ENCODE data around the gene PHACTR2.
"Not testable (repeated sequence)": the region's sequence is repeated elsewhere in the genome, so short reads cannot be mapped to it uniquely, and the experiment has no call there.

PHACTR2 gene

GRCh38 chr6:143732536-143732935 is 54.8 kb downstream of the PHACTR2 start:
- Mint-ChIP-seq H3K27me3 (no peaks in the 10 kb centered on the region), H3K4me1 (peaks cover 20% of the 10 kb centered on the region), H3K27ac (no peak overlapping the region), H3K9me3 (no peaks in the 10 kb centered on the region), H3K36me3 (no peaks in the 10 kb centered on the region), H3K4me3 (no peak overlapping the region)
- CTCF ChIA-PET, result no interaction called here
- DNase-seq, result no peak

- Mint-ChIP-seq H3K9me3 (no peaks in the 10 kb centered on the region), H3K36me3 (no peaks in the 10 kb centered on the region), H3K27ac (no peak overlapping the region), H3K4me3 (no peak overlapping the region), H3K4me1 (peaks cover 20% of the 10 kb centered on the region), H3K27me3 (no peaks in the 10 kb centered on the region)
- DNase-seq, result no peak
- CTCF ChIA-PET, result interaction anchor here (0.7 kb wide), 1 partner anchor 39 kb away, joined by 3 read pairs; no protein-coding TSS in a partner anchor
Observed at GRCh38 chr6:143733510-143733909, 55.7 kb downstream of the PHACTR2 start.

- H3K27me3 Mint-ChIP-seq, result no peaks in the 10 kb centered on the region
- no peak overlapping the region for H3K27ac Mint-ChIP-seq
- no peak for DNase-seq
- no peak overlapping the region for H3K4me3 Mint-ChIP-seq
- peaks cover 2% of the 10 kb centered on the region for H3K9me3 Mint-ChIP-seq
- CTCF ChIA-PET, result no interaction called here
- peaks cover 28% of the 10 kb centered on the region for H3K4me1 Mint-ChIP-seq
- H3K36me3 Mint-ChIP-seq, result peaks cover 4% of the 10 kb centered on the region
Observed at GRCh38 chr6:143734641-143735063, 56.9 kb downstream of the PHACTR2 start.

GRCh38 chr6:143738072-143738690 is 60.4 kb downstream of the PHACTR2 start:
- H3K27ac Mint-ChIP-seq, H3K36me3 Mint-ChIP-seq, CTCF ChIA-PET, H3K9me3 Mint-ChIP-seq, H3K27me3 Mint-ChIP-seq, H3K4me3 Mint-ChIP-seq, DNase-seq: not testable (repeated sequence)
- H3K4me1 Mint-ChIP-seq, result peaks cover 18% of the 10 kb centered on the region

GRCh38 chr6:143739341-143739851 is 61.6 kb downstream of the PHACTR2 start:
- Mint-ChIP-seq H3K9me3 (peaks cover 2% of the 10 kb centered on the region), H3K36me3 (peaks cover 6% of the 10 kb centered on the region), H3K4me1 (peaks cover 14% of the 10 kb centered on the region), H3K27me3 (no peaks in the 10 kb centered on the region), H3K4me3 (no peak overlapping the region), H3K27ac (no peak overlapping the region)
- DNase-seq, result no peak
- CTCF ChIA-PET, result no interaction called here

- Mint-ChIP-seq H3K36me3 (peaks cover 6% of the 10 kb centered on the region), H3K4me3 (no peak overlapping the region), H3K4me1 (peaks cover 11% of the 10 kb centered on the region), H3K27me3 (no peaks in the 10 kb centered on the region), H3K27ac (no peak overlapping the region), H3K9me3 (peaks cover 2% of the 10 kb centered on the region)
- CTCF ChIA-PET, result no interaction called here
- DNase-seq, result no peak
Observed at GRCh38 chr6:143740213-143740612, 62.4 kb downstream of the PHACTR2 start.

- no peak overlapping the region for H3K4me3 Mint-ChIP-seq
- H3K27me3 Mint-ChIP-seq, result no peaks in the 10 kb centered on the region
- peaks cover 2% of the 10 kb centered on the region for H3K9me3 Mint-ChIP-seq
- peaks cover 11% of the 10 kb centered on the region for H3K4me1 Mint-ChIP-seq
- peaks cover 6% of the 10 kb centered on the region for H3K36me3 Mint-ChIP-seq
- no peak for DNase-seq
- H3K27ac Mint-ChIP-seq, result no peak overlapping the region
- CTCF ChIA-PET, result no interaction called here
Observed at GRCh38 chr6:143741480-143741879, 63.7 kb downstream of the PHACTR2 start.

GRCh38 chr6:143742070-143742954 is 64.5 kb downstream of the PHACTR2 start:
- CTCF ChIA-PET, result no interaction called here
- no peak overlapping the region for H3K27ac Mint-ChIP-seq
- H3K36me3 Mint-ChIP-seq, result peaks cover 6% of the 10 kb centered on the region
- peaks cover 11% of the 10 kb centered on the region for H3K4me1 Mint-ChIP-seq
- H3K9me3 Mint-ChIP-seq, result peaks cover 2% of the 10 kb centered on the region
- no peak overlapping the region for H3K4me3 Mint-ChIP-seq
- no peak for DNase-seq
- no peaks in the 10 kb centered on the region for H3K27me3 Mint-ChIP-seq

- DNase-seq, result no peak
- Mint-ChIP-seq H3K27ac (no peak overlapping the region), H3K36me3 (peaks cover 6% of the 10 kb centered on the region), H3K9me3 (peaks cover 2% of the 10 kb centered on the region), H3K27me3 (no peaks in the 10 kb centered on the region), H3K4me3 (no peak overlapping the region), H3K4me1 (peaks cover 11% of the 10 kb centered on the region)
- CTCF ChIA-PET, result no interaction called here
Observed at GRCh38 chr6:143742955-143743255, 65.1 kb downstream of the PHACTR2 start.

- Mint-ChIP-seq H3K36me3 (peaks cover 6% of the 10 kb centered on the region), H3K9me3 (peaks cover 2% of the 10 kb centered on the region), H3K27ac (no peak overlapping the region), H3K27me3 (no peaks in the 10 kb centered on the region), H3K4me3 (no peak overlapping the region), H3K4me1 (peaks cover 11% of the 10 kb centered on the region)
- CTCF ChIA-PET, result no interaction called here
- no peak for DNase-seq
Observed at GRCh38 chr6:143743301-143744166, 65.8 kb downstream of the PHACTR2 start.

GRCh38 chr6:143744551-143745165 is 66.9 kb downstream of the PHACTR2 start:
- peaks cover 2% of the 10 kb centered on the region for H3K36me3 Mint-ChIP-seq
- DNase-seq, result no peak
- H3K27ac Mint-ChIP-seq, result no peak overlapping the region
- CTCF ChIA-PET, result no interaction called here
- H3K4me1 Mint-ChIP-seq, result peaks cover 3% of the 10 kb centered on the region
- no peaks in the 10 kb centered on the region for H3K27me3 Mint-ChIP-seq
- H3K4me3 Mint-ChIP-seq, result no peak overlapping the region
- H3K9me3 Mint-ChIP-seq, result no peaks in the 10 kb centered on the region

GRCh38 chr6:143745166-143746133 is 67.7 kb downstream of the PHACTR2 start:
- H3K4me3 Mint-ChIP-seq, result no peak overlapping the region
- H3K4me1 Mint-ChIP-seq, result no peaks in the 10 kb centered on the region
- H3K27me3 Mint-ChIP-seq, result no peaks in the 10 kb centered on the region
- H3K36me3 Mint-ChIP-seq, result no peaks in the 10 kb centered on the region
- DNase-seq, result no peak
- no peak overlapping the region for H3K27ac Mint-ChIP-seq
- CTCF ChIA-PET, result no interaction called here
- no peaks in the 10 kb centered on the region for H3K9me3 Mint-ChIP-seq
